Mesodermal cell (in vitro differentiated cells): ENCODE data around the gene YY1.

ENCODE experiments used
- H3K27ac ChIP-seq: 2 replicates; pipeline ENCODE4 v1.7.0; 2013; ENCODE audit warnings: mild to moderate bottlenecking, low read depth, low read length, moderate library complexity; ENCODE audit not compliant: severe bottlenecking
- H3K36me3 ChIP-seq: 2 replicates; pipeline ENCODE4 v1.7.1; 2013; ENCODE audit warnings: mild to moderate bottlenecking, low read length, moderate library complexity; ENCODE audit not compliant: control insufficient read depth, insufficient read depth
- H3K4me1 ChIP-seq: one replicate; pipeline ENCODE4 v1.7.1; 2013; ENCODE audit warnings: mild to moderate bottlenecking, low read length; ENCODE audit not compliant: insufficient read depth, control insufficient read depth, poor library complexity, severe bottlenecking
- H3K4me3 ChIP-seq: 2 replicates; pipeline ENCODE4 v1.7.0; 2013; ENCODE audit warnings: low read length, control low read depth, mild to moderate bottlenecking; ENCODE audit not compliant: insufficient read depth, poor library complexity, severe bottlenecking; ENCODE audit errors: extremely low read depth
- H3K9me3 ChIP-seq: 2 replicates; pipeline ENCODE4 v1.7.1; 2013; ENCODE audit warnings: mild to moderate bottlenecking, low read length, moderate library complexity; ENCODE audit not compliant: control insufficient read depth
- WGBS, 2 experiments: methylation state at CpG; one replicate each; pipeline ENCODE4 v1.1.5; 2013; ENCODE audit warnings: missing lambda C conversion rate in 2 of 2; ENCODE audit not compliant: insufficient coverage in 2 of 2; 5-methylcytosine and 5-hydroxymethylcytosine counted together

The YY1 gene

DNA sequence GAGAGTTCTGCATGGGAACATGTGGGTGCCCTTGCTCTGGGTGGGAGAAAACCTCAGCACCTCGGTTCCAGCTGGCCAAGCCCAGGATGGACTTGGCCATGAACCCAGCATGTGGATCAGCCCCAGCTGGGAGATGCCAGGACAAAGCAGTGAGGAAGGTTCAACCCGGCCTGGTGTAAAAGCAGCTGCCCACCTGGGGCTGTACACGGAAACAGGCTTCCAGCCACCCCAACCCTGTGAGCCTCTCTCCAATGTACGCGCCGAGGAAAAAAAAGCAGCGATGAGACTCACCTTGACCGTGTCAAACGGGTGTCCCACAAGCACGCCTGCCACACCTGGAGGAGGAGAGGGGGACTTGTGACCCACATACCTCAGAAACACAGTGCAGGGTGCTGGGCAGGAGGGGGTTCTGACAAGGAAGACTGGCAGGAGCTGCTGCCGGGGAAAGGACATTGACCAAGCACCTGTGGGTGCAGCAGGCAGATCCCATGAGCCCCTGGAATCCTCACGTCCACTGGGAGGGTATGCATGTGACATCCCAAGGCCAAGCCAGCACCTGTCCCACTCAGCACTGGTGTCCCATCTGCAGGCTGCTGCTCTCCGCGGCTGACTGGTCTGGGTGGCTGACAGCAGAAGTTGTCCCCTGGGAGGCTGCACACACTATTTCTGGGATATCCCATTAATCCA is 59.8 kb downstream of the YY1 start:
- Histone ChIP-seq H3K27ac (no peak overlapping the region), H3K36me3 (peaks cover 12% of the 10 kb centered on the region), H3K9me3 (no peaks in the 10 kb centered on the region), H3K4me1 (peaks cover 8% of the 10 kb centered on the region), H3K4me3 (no peak overlapping the region)
- 90 to 94% methylated on average over 11 to 14 of the region's 14 CpGs for WGBS, 2 experiments

DNA sequence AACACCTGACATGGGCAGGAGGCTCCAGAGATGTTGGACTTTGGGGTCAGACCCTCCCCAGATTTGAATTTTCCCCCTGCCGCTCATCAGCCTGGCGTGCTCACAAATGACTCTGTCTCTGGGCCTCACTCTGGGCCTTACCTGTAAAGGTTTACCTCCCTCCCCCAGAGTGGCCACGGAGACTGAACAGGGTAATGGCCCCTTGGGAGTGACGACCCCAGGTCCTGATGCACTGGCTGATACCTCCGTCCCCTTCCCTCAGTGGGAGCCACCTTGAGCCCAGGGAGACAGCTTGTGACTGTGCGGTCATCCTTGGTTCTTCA is 60.3 kb downstream of the YY1 start:
- Histone ChIP-seq H3K36me3 (peaks cover 16% of the 10 kb centered on the region), H3K4me1 (peaks cover 8% of the 10 kb centered on the region), H3K4me3 (no peak overlapping the region), H3K27ac (no peak overlapping the region), H3K9me3 (no peaks in the 10 kb centered on the region)
- 92 to 98% methylated on average over 5 to 6 of the region's 6 CpGs for WGBS, 2 experiments

DNA sequence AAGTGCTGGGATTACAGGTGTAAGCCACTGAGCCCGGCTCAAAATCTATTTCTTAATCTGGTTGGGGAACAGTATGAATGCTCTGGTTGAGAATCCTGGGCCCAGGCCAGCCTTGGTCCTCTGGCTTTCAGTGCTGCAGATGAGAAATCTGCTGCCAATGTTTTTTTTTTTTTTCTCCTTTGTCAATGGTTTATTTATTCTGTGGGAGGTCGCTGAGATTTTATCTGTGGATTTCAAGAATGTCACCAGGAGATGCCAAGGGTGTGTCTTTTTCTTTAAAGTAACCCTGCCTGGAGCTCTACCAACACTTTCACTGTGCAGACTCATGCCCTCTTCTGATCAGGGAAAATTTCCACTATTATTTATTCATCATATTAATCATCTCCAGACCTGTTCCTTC is 63.7 kb downstream of the YY1 start:
- Histone ChIP-seq H3K27ac (no peak overlapping the region), H3K4me3 (no peak overlapping the region), H3K36me3 (peaks cover 9% of the 10 kb centered on the region), H3K4me1 (peaks cover 2% of the 10 kb centered on the region), H3K9me3 (no peaks in the 10 kb centered on the region)
- WGBS, 2 experiments: 71 to 86% methylated on average over 1 of the region's 2 CpGs

DNA sequence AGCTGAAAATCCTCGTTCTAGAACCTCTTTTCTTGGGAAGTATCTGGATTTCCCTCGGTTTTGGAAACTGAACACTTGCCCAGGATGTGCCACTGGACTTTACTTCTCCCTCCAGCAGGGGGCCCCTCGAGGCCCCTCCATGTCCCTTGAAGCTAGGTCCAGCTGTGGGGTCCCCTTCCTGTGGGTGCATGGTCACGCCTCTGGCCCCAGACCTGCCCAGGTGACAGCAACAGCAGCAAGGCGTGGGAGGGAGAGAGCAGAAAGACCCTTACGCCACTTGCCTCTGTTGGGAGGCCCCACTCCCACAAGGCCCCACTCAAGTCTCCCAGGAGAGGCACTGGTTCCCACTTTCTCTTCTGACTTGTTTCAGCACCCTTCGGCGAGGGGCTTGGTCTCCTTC is 64.2 kb downstream of the YY1 start:
- no peak overlapping the region for H3K4me3 ChIP-seq
- H3K27ac ChIP-seq: no peak overlapping the region
- peaks cover 9% of the 10 kb centered on the region for H3K36me3 ChIP-seq
- no peaks in the 10 kb centered on the region for H3K9me3 ChIP-seq
- WGBS, 2 experiments: 80 to 86% methylated on average over 6 to 8 of the region's 8 CpGs
- no peaks in the 10 kb centered on the region for H3K4me1 ChIP-seq

DNA sequence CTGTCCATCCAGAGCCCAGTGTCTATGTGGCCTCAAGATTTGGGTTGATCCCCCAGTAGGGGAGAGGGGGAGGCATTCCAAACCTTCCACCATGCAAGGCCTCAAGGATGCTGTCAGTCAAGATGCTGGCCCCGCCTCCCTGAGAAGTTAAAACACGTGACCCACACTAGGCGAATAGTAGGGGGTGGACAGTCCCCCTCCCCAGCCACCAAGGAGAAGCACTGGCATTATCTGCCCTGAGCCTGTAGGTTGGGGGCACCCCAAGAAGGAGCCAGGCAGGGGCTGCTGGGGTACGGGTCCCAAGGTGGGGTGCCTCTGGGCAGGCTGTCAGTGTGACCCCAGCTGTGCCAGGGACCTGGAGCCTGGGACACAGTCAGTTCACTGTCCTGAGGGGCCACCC is 65.0 kb downstream of the YY1 start:
- Histone ChIP-seq H3K27ac (no peak overlapping the region), H3K36me3 (peaks cover 9% of the 10 kb centered on the region), H3K4me1 (no peaks in the 10 kb centered on the region), H3K4me3 (no peak overlapping the region), H3K9me3 (no peaks in the 10 kb centered on the region)
- WGBS, 2 experiments: 65 to 74% methylated on average over 2 of the region's 4 CpGs

DNA sequence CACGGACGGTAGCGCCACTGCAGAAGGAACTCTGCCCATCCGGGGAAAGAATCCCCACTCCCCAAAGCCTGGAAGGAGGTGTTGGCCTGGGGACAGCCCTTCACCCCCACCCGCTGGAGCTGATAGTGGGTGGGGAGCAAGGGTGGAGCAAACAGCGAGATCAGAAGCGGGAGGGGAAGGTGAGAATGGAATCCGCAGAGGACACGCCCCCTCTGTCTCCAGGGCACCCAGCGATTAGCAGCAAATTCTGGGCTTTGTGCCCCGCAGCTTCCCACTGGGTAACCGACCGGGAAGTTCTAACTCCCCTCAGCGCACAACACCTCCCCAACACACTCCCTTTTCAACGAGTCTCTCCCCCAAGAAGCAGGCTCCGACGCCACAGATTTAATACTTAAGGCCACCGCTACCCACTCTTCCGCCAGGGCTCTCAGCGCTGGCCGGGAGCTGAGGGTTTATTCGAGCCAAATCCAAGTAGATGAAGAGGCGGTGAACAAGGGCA is 65.9 kb downstream of the YY1 start:
- Histone ChIP-seq H3K36me3 (peaks cover 7% of the 10 kb centered on the region), H3K4me1 (no peaks in the 10 kb centered on the region), H3K27ac (no peak overlapping the region), H3K4me3 (peak overlapping the region; percentile 74), H3K9me3 (no peaks in the 10 kb centered on the region)
- WGBS, 2 experiments: 3 to 4% methylated on average over 7 to 13 of the region's 23 CpGs

DNA sequence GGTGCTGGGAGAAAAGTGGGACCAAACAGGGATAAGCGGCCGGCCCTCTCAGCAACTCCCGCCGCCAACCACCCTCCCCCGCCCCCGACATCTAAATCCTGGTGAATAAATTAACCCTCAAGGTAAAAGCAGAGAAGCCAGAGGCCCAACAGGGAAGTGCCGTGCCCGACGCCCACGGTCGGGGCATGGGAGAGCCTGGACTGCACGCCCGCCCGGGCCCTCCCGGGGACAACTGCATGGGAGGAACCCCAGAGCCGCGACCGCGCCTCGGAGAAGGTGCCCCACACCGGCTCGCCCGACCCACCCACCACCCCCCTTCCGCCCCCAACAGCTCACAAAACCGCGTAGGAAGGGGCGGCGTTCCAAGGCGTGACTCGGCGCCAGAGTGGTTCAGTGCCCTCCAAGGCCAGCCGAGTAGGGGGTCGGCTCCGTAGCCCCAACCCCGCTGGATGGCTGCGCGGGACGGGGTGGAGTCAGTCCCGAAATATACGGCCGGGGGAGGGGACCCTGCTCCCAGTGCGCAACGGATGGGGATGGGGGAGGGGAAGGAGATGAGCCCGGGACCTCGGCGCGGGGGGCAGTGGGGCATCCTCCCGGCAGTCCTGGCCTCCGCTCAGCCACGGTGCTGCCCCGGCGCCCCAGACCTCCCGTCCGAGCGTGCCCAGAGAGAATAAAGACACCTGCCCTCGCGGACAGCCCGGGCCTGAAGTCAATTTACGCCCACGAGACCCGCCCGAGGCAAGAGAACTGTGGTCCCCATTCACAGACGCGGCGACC is 66.6 kb downstream of the YY1 start:
- WGBS, 2 experiments: 0 to 1% methylated on average over 42 to 48 of the region's 65 CpGs
- Histone ChIP-seq H3K27ac (no peak overlapping the region), H3K9me3 (no peaks in the 10 kb centered on the region), H3K4me1 (no peaks in the 10 kb centered on the region), H3K36me3 (peaks cover 7% of the 10 kb centered on the region), H3K4me3 (peak overlapping the region; percentile 74)

DNA sequence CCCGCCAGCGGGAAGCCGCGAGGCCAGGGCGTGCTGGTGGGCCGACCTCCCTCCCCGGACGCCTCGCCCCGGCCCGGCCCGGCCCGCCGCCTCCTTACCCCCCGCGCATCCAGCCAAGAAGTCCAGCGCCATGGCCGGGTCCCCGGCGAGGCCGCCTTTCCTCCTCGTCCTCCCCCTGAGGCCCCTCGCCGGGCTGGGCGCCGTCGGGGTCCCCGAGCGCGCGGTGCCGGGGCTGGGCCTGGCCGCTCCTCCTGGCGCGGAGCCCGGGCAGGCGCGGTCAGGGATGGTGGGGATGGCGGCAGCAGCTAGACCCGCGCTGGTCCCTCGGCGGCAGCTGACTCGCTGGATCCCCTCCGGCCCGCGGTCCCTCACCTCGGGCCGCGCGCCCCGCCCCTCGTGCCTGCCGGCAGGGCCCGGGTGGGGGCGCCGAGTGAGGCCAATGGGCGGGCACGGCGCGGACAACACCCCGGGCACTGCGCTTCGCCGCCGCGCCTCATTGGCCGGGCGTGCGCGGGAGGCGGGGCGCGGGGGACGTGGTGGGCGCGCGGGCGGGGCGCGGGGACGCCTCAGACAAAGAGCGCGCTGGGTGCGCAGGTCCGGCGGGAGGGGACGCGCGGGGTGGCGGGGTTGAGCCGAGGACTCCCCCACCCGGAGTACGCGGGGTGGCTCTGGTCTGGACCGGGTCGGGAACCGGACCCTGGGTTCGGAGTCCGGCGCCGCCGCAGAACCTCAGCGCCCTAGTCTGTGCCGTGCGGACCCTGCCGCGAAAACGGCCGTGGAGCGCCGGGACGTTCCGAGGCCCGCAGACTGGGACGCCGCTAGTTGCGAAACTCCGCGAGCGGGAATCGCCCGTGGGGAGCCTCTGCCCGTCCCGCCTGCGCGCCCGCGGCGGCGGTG is 67.4 kb downstream of the YY1 start, which contains the start of gene SLC25A29:
SLC25A29 (minus strand) TSS at position 344 of the 897 bp plus-strand sequence; CDS start at position 132, 212 bp downstream.
- Histone ChIP-seq H3K4me1 (no peaks in the 10 kb centered on the region), H3K27ac (peak within 1 kb of the TSS; percentile 41), H3K4me3 (peak within 1 kb of the TSS; percentile 74), H3K36me3 (peaks cover 7% of the 10 kb centered on the region), H3K9me3 (no peaks in the 10 kb centered on the region)
- WGBS, 2 experiments: 0 to 1% methylated on average over 104 to 111 of the region's 131 CpGs

DNA sequence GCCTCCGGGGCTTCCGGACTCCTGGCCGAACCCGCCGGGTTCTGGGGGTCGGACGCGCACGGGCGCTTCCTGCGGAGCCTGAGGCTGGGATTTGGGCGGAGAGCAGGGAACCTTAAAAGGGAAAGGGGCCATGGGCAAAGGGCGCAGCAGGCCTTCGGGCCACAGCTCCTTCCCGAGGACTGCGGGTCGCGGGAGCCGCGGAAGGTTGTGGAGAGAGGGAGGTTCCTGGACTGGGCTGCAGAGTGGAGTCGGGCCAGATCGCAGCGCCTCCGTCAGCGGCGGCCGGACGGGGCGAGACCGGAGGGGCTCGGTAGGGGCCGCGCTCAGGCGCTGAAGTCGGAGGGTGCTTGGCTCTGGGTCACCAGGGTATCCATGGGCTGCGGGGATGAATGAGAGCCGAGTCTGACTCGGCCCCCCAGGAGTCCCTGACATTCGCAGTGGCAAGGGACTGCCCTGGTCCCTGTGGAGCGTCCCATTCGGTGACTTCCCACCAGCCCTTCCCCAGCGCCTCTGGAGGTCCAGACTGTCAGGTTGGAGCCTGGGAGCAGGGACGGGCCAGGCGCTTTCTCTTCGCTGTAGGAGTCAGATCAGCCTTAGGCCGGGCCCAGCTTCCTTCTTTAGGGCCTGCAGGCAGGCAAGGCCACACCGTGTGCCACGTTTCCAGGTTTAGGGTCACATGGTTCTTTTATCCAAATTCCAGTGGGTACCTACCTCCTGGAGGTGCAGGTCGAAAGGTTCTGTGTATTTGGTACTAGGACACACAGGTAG is 68.2 kb downstream of the YY1 start:
- H3K4me1 ChIP-seq: no peaks in the 10 kb centered on the region
- peak overlapping the region; percentile 41 for H3K27ac ChIP-seq
- H3K36me3 ChIP-seq: peaks cover 7% of the 10 kb centered on the region
- 3 to 7% methylated on average over 37 to 45 of the region's 49 CpGs for WGBS, 2 experiments
- peak overlapping the region; percentile 74 for H3K4me3 ChIP-seq
- H3K9me3 ChIP-seq: no peaks in the 10 kb centered on the region
